ENCODE measurements around the gene RBFOX2. TPM values are rescaled to one million over a fixed set of nuclear protein-coding genes. Genes with fewer than 3 reads are reported as not detected.

Gene RBFOX2
- total and polyA plus RNA-seq, 2 donors (not counting 3 experiments of a cell fraction or from before 2014, with no cell fraction given), result 125 to 142 TPM

- intact Hi-C loops (cut with micrococcal nuclease), result loop anchor here (10.0 kb wide), 1 partner anchor 95 kb away; the partner anchor contains the start of gene APOL6
- dilution Hi-C loops (cut with MboI; ENCODE audit: extremely low pct_ligation_motif_present, low sequenced_read_pairs), result no loop called here
These were observed 288.7 kb downstream of the RBFOX2 start for GRCh38 chr22:35739931-35740380.

More at GRCh38 chr22:35739931-35740380, 288.7 kb downstream of the RBFOX2 start:
- H3K27ac ChIP-seq (ENCODE audit: insufficient read depth, low read depth, low read length), result no peak overlapping the region
- H3K79me2 ChIP-seq (ENCODE audit: control insufficient read depth, insufficient read depth, low read length), result no peaks in the 10 kb centered on the region
- H3K4me1 ChIP-seq (ENCODE audit: control insufficient read depth, extremely low read depth, insufficient read depth, low read length), result peaks cover 19% of the 10 kb centered on the region
- TF ChIP-seq GATA2 (IDR thresholded peaks at IDR 0.05; ENCODE audit: insufficient read depth, insufficient read length, low read depth, low read length) (no peak), MAX (IDR thresholded peaks at IDR 0.05; ENCODE audit: insufficient read depth, insufficient read length) (no peak), EZH2 (IDR thresholded peaks at IDR 0.05; ENCODE audit: borderline replicate concordance, low read depth, low read length, severe bottlenecking) (no peak), CTCF (IDR thresholded peaks at IDR 0.05; ENCODE audit: extremely low read depth in 1 of 2, insufficient read depth in 1 of 2, low read depth in 1 of 2, low read length in 2 of 2) (no peak), POLR2A (IDR thresholded peaks at IDR 0.05; ENCODE audit: low read depth, low read length) (no peak), POLR2AphosphoS5 (IDR thresholded peaks at IDR 0.05; ENCODE audit: insufficient read depth, low read depth, low read length) (no peak), JUN (IDR thresholded peaks at IDR 0.05; ENCODE audit: borderline replicate concordance, insufficient read depth, insufficient read length, low read depth) (no peak), MYC (IDR thresholded peaks at IDR 0.05; ENCODE audit: low read depth, low read length) (no peak), FOS (IDR thresholded peaks at IDR 0.05; ENCODE audit: borderline replicate concordance, insufficient read depth, low read length) (no peak)
- H3K9ac ChIP-seq (replicated peaks; ENCODE audit: extremely low read depth, insufficient read depth, low read length), result no peak overlapping the region
- CTCF ChIA-PET, result interaction anchor here (1.1 kb wide), 1 partner anchor 56 kb away, joined by 3 read pairs; no protein-coding TSS in a partner anchor
- no peaks in the 10 kb centered on the region for H4K20me1 ChIP-seq (replicated peaks; ENCODE audit: control insufficient read depth, extremely low read depth, insufficient read depth, low read length)
- H2AFZ ChIP-seq (ENCODE audit: low read depth, low read length), result no peak overlapping the region
- no peak for FAIRE-seq
- no peaks in the 10 kb centered on the region for H3K27me3 ChIP-seq (ENCODE audit: control insufficient read depth in 2 of 2, insufficient read depth in 2 of 2, low read length in 2 of 2)
- peaks cover 5 to 14% of the 10 kb centered on the region in 2 experiments for H3K36me3 ChIP-seq (ENCODE audit: control insufficient read depth in 2 of 2, extremely low read depth in 1 of 2, insufficient read depth in 2 of 2, low read length in 2 of 2)
- H3K4me2 ChIP-seq (ENCODE audit: insufficient read depth, low read length), result no peak overlapping the region
- H3K9me1 ChIP-seq (replicated peaks; ENCODE audit: control insufficient read depth, extremely low read depth, insufficient read depth, low read length), result no peaks in the 10 kb centered on the region
- POLR2A ChIA-PET, result no interaction called here
- TSS peak; percentile 3 for BruUV-seq (replicated peaks)
- H3K9me3 ChIP-seq (replicated peaks; ENCODE audit: control insufficient read depth, insufficient read depth, low read length), result no peaks in the 10 kb centered on the region
- no peak for DNase-seq (ENCODE audit: low read depth, low spot score)
- H3K4me3 ChIP-seq (replicated peaks in 1 of 3; ENCODE audit: insufficient read depth in 1 of 3, low read depth in 1 of 3, low read length in 3 of 3), result no peak overlapping the region
